ENCODE results near the gene PIGC.

PIGC gene

DNA sequence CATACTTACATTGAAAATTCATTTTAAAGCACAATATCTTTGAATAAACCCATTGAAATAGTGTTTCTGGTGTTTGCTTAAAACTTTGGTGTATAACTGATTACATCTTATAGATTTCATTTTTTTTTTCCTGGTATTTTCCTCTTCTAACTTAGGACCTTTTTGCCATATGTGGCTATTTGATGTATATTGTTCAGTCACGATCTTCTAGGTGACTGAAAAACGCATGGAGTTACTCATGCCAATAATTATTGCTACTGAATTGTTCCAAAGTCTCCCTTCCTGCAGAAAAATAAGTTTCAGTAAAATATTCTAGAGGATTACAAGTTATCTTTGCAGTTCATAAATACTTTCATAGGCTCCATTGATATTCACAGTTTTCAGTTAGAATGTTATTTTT lies 46.2 kb downstream of the PIGC start:
- TF ChIP-seq, protein P1, sequence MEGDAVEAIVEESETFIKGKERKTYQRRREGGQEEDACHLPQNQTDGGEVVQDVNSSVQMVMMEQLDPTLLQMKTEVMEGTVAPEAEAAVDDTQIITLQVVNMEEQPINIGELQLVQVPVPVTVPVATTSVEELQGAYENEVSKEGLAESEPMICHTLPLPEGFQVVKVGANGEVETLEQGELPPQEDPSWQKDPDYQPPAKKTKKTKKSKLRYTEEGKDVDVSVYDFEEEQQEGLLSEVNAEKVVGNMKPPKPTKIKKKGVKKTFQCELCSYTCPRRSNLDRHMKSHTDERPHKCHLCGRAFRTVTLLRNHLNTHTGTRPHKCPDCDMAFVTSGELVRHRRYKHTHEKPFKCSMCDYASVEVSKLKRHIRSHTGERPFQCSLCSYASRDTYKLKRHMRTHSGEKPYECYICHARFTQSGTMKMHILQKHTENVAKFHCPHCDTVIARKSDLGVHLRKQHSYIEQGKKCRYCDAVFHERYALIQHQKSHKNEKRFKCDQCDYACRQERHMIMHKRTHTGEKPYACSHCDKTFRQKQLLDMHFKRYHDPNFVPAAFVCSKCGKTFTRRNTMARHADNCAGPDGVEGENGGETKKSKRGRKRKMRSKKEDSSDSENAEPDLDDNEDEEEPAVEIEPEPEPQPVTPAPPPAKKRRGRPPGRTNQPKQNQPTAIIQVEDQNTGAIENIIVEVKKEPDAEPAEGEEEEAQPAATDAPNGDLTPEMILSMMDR (IDR thresholded peaks at IDR 0.05; ENCODE audit: low read length, missing control alignments) = no peak
- no peak overlapping the region for H3K4me3 ChIP-seq (replicated peaks; ENCODE audit: low read depth, low read length)
- no peak for DNase-seq (ENCODE audit: low read depth)

- DNase-seq (ENCODE audit: low read depth) = peak; percentile 72
- TF ChIP-seq, protein P1 (IDR thresholded peaks at IDR 0.05; ENCODE audit: low read length, missing control alignments) = no peak
- no peak overlapping the region for H3K4me3 ChIP-seq (replicated peaks; ENCODE audit: low read depth, low read length)
Measured at GRCh38 chr1:172397221-172397620, 46.6 kb downstream of the PIGC start.

DNA sequence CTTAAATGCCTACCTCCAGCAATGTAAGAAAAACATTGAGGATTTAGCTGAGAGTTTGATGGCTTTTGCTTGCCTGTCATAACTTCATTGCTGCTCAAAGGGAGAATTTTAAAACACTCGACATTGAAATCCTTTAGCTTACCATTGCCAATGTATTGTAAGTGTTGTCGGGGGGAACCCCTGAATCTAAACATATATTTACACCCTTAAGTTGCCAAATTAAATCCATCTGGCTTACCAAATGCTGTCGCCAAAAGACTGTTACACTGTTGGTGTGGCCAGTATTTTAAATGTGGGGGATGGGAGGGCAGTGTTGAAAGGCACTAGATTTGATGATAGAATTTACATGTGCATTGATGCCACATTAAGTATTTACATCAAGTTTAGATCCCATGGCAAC lies 48.3 kb downstream of the PIGC start:
- TF ChIP-seq, protein P1 (IDR thresholded peaks at IDR 0.05; ENCODE audit: low read length, missing control alignments) = no peak
- DNase-seq (ENCODE audit: low read depth) = no peak
- H3K4me3 ChIP-seq (replicated peaks; ENCODE audit: low read depth, low read length) = no peak overlapping the region

GRCh38 chr1:172394811-172395210 lies 49.1 kb downstream of the PIGC start:
- TF ChIP-seq, protein P1 (IDR thresholded peaks at IDR 0.05; ENCODE audit: low read length, missing control alignments) = no peak
- H3K4me3 ChIP-seq (replicated peaks; ENCODE audit: low read depth, low read length) = no peak overlapping the region
- DNase-seq (ENCODE audit: low read depth) = no peak

DNA sequence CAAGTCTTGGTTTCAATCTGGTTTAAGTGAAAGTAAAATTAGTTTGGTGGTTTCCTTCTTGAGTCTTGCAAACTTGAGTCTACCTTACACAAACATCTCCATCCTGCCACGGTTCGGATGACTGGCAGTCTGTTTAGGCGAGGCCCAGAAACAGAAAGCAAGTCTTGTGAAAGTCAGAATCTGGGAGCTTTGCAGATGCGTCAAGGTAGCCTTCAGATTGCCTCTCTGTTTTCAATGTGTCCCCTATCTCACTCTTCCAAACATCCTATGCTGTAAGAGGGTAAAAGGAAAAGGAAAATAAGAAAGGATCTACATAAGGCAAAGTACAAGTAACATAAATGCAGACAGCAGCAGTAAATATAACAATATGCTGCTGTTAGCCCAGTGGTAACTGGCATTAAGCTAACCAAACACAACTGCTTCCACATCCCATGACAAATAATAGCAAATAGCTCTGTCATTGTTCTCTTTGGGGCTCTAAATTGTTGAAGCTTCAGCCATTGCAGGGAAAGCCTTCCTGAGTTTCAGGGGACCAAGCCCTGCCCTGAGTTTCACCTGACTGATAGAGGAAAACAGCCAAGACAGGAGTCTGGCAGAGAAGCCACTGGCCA lies 49.6 kb downstream of the PIGC start:
- no peak for DNase-seq (ENCODE audit: low read depth)
- no peak overlapping the region for H3K4me3 ChIP-seq (replicated peaks; ENCODE audit: low read depth, low read length)
- TF ChIP-seq, protein P1 (IDR thresholded peaks at IDR 0.05; ENCODE audit: low read length, missing control alignments) = no peak

- H3K4me3 ChIP-seq (replicated peaks; ENCODE audit: low read depth, low read length) = no peak overlapping the region
- TF ChIP-seq, protein P1 (IDR thresholded peaks at IDR 0.05; ENCODE audit: low read length, missing control alignments) = no peak
- DNase-seq (ENCODE audit: low read depth) = no peak
Measured at GRCh38 chr1:172393354-172393753, 50.5 kb downstream of the PIGC start.

DNA sequence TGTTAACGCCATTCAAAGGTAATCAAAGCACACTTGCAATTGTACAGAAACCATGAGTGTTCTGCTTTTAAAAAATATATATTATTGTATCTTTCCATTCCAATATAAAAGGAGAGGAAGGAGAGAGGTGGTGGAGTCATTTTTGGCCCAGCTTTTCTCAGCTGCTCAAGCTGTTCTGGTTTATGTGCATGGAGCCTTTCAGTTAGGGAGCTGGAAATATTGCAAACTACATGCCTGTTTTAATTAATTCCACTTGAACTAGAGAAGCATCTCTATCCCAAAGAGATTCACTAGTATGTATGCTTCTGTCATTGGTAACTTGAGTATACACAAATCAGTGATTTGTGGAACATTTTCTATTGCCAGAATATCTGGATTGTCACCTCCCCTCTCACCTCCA lies 51.9 kb downstream of the PIGC start:
- TF ChIP-seq, protein P1 (IDR thresholded peaks at IDR 0.05; ENCODE audit: low read length, missing control alignments) = no peak
- H3K4me3 ChIP-seq (replicated peaks; ENCODE audit: low read depth, low read length) = no peak overlapping the region
- DNase-seq (ENCODE audit: low read depth) = no peak

Measured in fibroblast of pulmonary artery (primary cell).